WTC11 (cell line): ENCODE measurements around the gene TTC33. TPM values are rescaled to one million over a fixed set of nuclear protein-coding genes. Genes with fewer than 3 reads are reported as not detected.

Source experiments
- ATAC-seq: fragments of 200-7000 bp; cut with Tn5 transposase; 2 replicates; pipeline ENCODE4 v1.10.0; 2021; ENCODE audit warnings: mild to moderate bottlenecking, moderate library complexity
- CTCF ChIA-PET: fragments of 300-600 bp; sonication (Branson Sonifier 250); formaldehyde crosslinking; loops from one replicate; lab custom pipeline; 2021; ENCODE audit warnings: antibody characterized with exemption; lab: Charles Lee
- POLR2A ChIA-PET: fragments of 350-600 bp; sonication (Branson Sonifier 250); formaldehyde crosslinking; loops from one replicate; lab custom pipeline; 2021; ENCODE audit warnings: antibody characterized with exemption; lab: Charles Lee
- DNase-seq: peaks from one replicate; pipeline ENCODE4 v3.0.0; 2021; ENCODE audit warnings: low spot score
- H3K27ac Mint-ChIP-seq: 2 replicates; pipeline ENCODE4 v1.8.0; 2021; ENCODE audit warnings: mixed read lengths
- H3K27me3 Mint-ChIP-seq: 2 replicates; pipeline ENCODE4 v1.8.0; 2021; ENCODE audit warnings: low read depth, mild to moderate bottlenecking, moderate library complexity, mixed read lengths
- H3K36me3 Mint-ChIP-seq: 2 replicates; pipeline ENCODE4 v1.8.0; 2021; ENCODE audit warnings: mixed read lengths
- H3K4me1 Mint-ChIP-seq: 2 replicates; pipeline ENCODE4 v1.8.0; 2022; ENCODE audit warnings: mixed read lengths
- H3K4me3 Mint-ChIP-seq: 2 replicates; pipeline ENCODE4 v1.8.0; 2021; ENCODE audit warnings: mild to moderate bottlenecking, moderate library complexity, mixed read lengths
- H3K9me3 Mint-ChIP-seq: 2 replicates; pipeline ENCODE4 v1.8.0; 2021; ENCODE audit warnings: mixed read lengths
- CREB1 ChIP-seq: sonication (generic); formaldehyde crosslinking; IDR thresholded peaks from 2 replicates; pipeline ENCODE4 v1.8.0; 2023; ENCODE audit warnings: mild to moderate bottlenecking, missing genetic modification reagents
- EMX1 ChIP-seq: fragments of 250-450 bp; sonication (Bioruptor Pico); IDR thresholded peaks from 2 replicates; pipeline ENCODE4 v1.8.0; 2021; ENCODE audit warnings: mild to moderate bottlenecking
- FOXP1 ChIP-seq: sonication (generic); formaldehyde crosslinking; IDR thresholded peaks from 2 replicates; pipeline ENCODE4 v1.8.0; 2022; ENCODE audit warnings: missing genetic modification reagents, mild to moderate bottlenecking, moderate library complexity, borderline replicate concordance
- HMGA2 ChIP-seq: fragments of 250-450 bp; sonication (Bioruptor Pico); IDR thresholded peaks from 2 replicates; pipeline ENCODE4 v1.4.0; 2021; ENCODE audit warnings: mild to moderate bottlenecking, moderate library complexity
- OVOL2 ChIP-seq: fragments of 250-450 bp; sonication (Bioruptor Pico); IDR thresholded peaks from 2 replicates; pipeline ENCODE4 v1.9.0; 2021; ENCODE audit warnings: mild to moderate bottlenecking, borderline replicate concordance
- SOX15 ChIP-seq: fragments of 250-450 bp; sonication (Bioruptor Pico); IDR thresholded peaks from 2 replicates; pipeline ENCODE4 v1.9.0; 2021; ENCODE audit warnings: mild to moderate bottlenecking
- TEAD4 ChIP-seq: sonication (generic); formaldehyde crosslinking; IDR thresholded peaks from 2 replicates; pipeline ENCODE4 v1.8.0; 2022; ENCODE audit warnings: mild to moderate bottlenecking, missing genetic modification reagents
- ZNF121 ChIP-seq: sonication (generic); formaldehyde crosslinking; IDR thresholded peaks from 2 replicates; pipeline ENCODE4 v1.8.0; 2023; ENCODE audit warnings: missing genetic modification reagents
- total RNA-seq: library from RNA; stranded (reverse); gene quantifications from 3 replicates; pipeline ENCODE4 v1.2.3, GENCODE V29; 2021
- TF ChIP-seq, protein P1 (sequence below): sonication (generic); formaldehyde crosslinking; IDR thresholded peaks from 2 replicates; pipeline ENCODE4 v1.8.0; 2023; ENCODE audit warnings: missing genetic modification reagents, mild to moderate bottlenecking, borderline replicate concordance
- TF ChIP-seq, protein P2 (sequence below): sonication (generic); formaldehyde crosslinking; IDR thresholded peaks from 2 replicates; pipeline ENCODE4 v1.8.1; 2023; ENCODE audit warnings: mild to moderate bottlenecking, missing genetic modification reagents
- TF ChIP-seq, protein P3 (sequence below): sonication (generic); formaldehyde crosslinking; IDR thresholded peaks from 2 replicates; pipeline ENCODE4 v1.8.0; 2022; ENCODE audit warnings: mild to moderate bottlenecking, missing genetic modification reagents
- TF ChIP-seq, protein P4 (sequence below): fragments of 250-450 bp; sonication (Bioruptor Pico); conservative IDR thresholded peaks from 2 replicates; pipeline ENCODE4 v1.9.0; 2021; ENCODE audit warnings: mild to moderate bottlenecking
- TF ChIP-seq, protein P5 (sequence below): sonication (generic); formaldehyde crosslinking; IDR thresholded peaks from 2 replicates; pipeline ENCODE4 v1.8.1; 2023; ENCODE audit warnings: mild to moderate bottlenecking, moderate library complexity, missing genetic modification reagents
- TF ChIP-seq, protein P6 (sequence below): fragments of 250-450 bp; sonication (Bioruptor Pico); IDR thresholded peaks from 2 replicates; pipeline ENCODE4 v1.9.0; 2021; ENCODE audit warnings: mild to moderate bottlenecking
- TF ChIP-seq, protein P7 (sequence below): sonication (generic); formaldehyde crosslinking; IDR thresholded peaks from 2 replicates; pipeline ENCODE4 v1.8.1; 2023; ENCODE audit warnings: mild to moderate bottlenecking, missing genetic modification reagents, borderline replicate concordance
- TF ChIP-seq, protein P8 (sequence below): sonication (generic); formaldehyde crosslinking; IDR thresholded peaks from 2 replicates; pipeline ENCODE4 v1.8.0; 2023; ENCODE audit warnings: missing genetic modification reagents
- TF ChIP-seq, protein P9 (sequence below): sonication (generic); formaldehyde crosslinking; IDR thresholded peaks from 2 replicates; pipeline ENCODE4 v1.8.0; 2022; ENCODE audit warnings: mild to moderate bottlenecking, missing genetic modification reagents
- TF ChIP-seq, protein P10 (sequence below): sonication (generic); formaldehyde crosslinking; IDR thresholded peaks from 2 replicates; pipeline ENCODE4 v1.8.1; 2022; ENCODE audit warnings: mild to moderate bottlenecking, moderate library complexity, missing genetic modification reagents

Gene TTC33
- total RNA-seq, 1 experiment from 2014 or later: 9.2 TPM

DNA sequence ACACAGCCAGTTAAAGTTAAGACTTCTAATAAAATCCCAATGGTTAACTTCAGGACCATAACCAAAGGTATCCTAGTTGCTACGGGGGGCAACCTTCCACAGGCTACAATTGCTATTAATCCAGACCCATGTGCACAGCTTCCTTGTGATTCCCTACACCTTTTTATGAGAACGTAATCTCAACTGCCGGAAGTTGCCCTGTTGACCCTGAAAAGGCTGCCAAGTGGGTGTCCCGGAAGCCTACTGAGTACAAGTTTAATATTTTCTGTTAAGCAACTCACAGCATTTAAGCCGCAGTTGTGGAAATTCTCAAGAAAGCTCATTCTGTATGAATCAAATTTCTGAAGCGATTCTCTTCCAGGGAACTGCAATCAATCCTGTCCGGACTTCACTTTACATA lies 124.5 kb downstream of the TTC33 start (continued):
- TF ChIP-seq, protein P1, sequence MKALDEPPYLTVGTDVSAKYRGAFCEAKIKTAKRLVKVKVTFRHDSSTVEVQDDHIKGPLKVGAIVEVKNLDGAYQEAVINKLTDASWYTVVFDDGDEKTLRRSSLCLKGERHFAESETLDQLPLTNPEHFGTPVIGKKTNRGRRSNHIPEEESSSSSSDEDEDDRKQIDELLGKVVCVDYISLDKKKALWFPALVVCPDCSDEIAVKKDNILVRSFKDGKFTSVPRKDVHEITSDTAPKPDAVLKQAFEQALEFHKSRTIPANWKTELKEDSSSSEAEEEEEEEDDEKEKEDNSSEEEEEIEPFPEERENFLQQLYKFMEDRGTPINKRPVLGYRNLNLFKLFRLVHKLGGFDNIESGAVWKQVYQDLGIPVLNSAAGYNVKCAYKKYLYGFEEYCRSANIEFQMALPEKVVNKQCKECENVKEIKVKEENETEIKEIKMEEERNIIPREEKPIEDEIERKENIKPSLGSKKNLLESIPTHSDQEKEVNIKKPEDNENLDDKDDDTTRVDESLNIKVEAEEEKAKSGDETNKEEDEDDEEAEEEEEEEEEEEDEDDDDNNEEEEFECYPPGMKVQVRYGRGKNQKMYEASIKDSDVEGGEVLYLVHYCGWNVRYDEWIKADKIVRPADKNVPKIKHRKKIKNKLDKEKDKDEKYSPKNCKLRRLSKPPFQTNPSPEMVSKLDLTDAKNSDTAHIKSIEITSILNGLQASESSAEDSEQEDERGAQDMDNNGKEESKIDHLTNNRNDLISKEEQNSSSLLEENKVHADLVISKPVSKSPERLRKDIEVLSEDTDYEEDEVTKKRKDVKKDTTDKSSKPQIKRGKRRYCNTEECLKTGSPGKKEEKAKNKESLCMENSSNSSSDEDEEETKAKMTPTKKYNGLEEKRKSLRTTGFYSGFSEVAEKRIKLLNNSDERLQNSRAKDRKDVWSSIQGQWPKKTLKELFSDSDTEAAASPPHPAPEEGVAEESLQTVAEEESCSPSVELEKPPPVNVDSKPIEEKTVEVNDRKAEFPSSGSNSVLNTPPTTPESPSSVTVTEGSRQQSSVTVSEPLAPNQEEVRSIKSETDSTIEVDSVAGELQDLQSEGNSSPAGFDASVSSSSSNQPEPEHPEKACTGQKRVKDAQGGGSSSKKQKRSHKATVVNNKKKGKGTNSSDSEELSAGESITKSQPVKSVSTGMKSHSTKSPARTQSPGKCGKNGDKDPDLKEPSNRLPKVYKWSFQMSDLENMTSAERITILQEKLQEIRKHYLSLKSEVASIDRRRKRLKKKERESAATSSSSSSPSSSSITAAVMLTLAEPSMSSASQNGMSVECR (CRISPR knock-in tag): no peak
- no peak for TF ChIP-seq EMX1
- no peak for TF ChIP-seq HMGA2 (CRISPR knock-in tag)
- TF ChIP-seq OVOL2 (CRISPR knock-in tag): no peak

DNA sequence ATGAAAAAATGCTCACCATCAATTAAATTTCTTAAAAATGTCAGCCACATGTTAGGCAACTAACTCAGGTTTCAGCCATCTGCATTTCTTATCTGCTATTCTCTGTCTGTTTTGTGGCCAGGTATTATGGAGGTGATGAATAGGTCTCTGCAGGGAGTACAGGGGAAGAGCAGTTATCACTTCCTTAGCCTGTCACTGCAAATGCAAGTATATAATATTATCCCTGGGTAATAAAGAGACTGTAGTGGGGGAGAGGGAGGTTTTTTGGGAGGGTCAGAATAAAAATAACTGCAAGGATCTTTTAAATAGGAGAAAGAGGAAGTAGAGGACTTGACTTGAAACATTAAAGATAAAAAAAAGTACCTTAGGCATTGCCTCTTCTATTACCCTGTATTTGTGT lies 125.6 kb downstream of the TTC33 start:
- Mint-ChIP-seq H3K27ac (no peak overlapping the region), H3K4me1 (peaks cover 3% of the 10 kb centered on the region; the same call in 1 of the 2 replicates), H3K9me3 (peaks cover 2% of the 10 kb centered on the region; the same call in 1 of the 2 replicates), H3K4me3 (no peak overlapping the region), H3K36me3 (no peaks in the 10 kb centered on the region), H3K27me3 (no peaks in the 10 kb centered on the region)
- CTCF ChIA-PET: no interaction called here
- no peak for DNase-seq
- ATAC-seq: no peak
- POLR2A ChIA-PET: no interaction called here
- TF ChIP-seq, protein P2, sequence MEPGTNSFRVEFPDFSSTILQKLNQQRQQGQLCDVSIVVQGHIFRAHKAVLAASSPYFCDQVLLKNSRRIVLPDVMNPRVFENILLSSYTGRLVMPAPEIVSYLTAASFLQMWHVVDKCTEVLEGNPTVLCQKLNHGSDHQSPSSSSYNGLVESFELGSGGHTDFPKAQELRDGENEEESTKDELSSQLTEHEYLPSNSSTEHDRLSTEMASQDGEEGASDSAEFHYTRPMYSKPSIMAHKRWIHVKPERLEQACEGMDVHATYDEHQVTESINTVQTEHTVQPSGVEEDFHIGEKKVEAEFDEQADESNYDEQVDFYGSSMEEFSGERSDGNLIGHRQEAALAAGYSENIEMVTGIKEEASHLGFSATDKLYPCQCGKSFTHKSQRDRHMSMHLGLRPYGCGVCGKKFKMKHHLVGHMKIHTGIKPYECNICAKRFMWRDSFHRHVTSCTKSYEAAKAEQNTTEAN (CRISPR knock-in tag): no peak
- TF ChIP-seq, protein P3, sequence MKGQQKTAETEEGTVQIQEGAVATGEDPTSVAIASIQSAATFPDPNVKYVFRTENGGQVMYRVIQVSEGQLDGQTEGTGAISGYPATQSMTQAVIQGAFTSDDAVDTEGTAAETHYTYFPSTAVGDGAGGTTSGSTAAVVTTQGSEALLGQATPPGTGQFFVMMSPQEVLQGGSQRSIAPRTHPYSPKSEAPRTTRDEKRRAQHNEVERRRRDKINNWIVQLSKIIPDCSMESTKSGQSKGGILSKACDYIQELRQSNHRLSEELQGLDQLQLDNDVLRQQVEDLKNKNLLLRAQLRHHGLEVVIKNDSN (CRISPR knock-in tag): no peak
- TF ChIP-seq, protein P4, sequence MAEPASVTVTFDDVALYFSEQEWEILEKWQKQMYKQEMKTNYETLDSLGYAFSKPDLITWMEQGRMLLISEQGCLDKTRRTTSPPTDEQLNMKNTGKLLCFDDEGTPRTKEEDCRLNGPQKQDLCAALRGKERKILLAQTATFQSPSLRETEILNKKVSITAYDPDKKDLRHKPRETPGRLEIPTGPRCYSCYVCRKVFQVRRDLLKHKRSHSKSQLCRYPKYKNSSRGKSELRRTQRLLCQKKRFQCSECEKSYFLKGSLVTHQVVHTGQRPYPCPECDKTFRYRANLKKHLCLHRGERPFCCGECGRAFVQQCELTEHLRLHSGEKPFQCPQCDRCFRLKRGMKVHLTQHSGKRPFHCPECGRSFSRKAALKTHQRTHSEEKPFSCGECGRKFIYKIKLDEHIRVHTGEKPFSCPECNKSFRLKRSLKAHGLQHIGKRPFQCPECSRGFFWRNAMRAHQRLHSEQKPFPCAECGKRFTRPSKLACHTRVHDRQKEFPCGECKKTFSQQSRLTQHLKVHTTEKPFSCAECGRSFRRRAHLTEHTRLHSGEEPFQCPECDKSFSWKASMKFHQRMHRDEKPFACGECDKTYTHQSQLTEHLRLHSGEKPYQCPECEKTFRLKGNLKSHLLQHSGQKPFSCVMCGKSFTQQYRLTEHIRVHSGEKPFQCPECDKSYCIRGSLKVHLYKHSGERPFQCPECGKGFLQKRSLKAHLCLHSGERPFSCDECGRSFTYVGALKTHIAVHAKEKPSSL (CRISPR knock-in tag): no peak
- TF ChIP-seq SOX15 (CRISPR knock-in tag) (no peak), CREB1 (CRISPR knock-in tag) (no peak), FOXP1 (CRISPR knock-in tag) (no peak), OVOL2 (CRISPR knock-in tag) (no peak), TEAD4 (CRISPR knock-in tag) (no peak), ZNF121 (CRISPR knock-in tag) (no peak)
- TF ChIP-seq, protein P5, sequence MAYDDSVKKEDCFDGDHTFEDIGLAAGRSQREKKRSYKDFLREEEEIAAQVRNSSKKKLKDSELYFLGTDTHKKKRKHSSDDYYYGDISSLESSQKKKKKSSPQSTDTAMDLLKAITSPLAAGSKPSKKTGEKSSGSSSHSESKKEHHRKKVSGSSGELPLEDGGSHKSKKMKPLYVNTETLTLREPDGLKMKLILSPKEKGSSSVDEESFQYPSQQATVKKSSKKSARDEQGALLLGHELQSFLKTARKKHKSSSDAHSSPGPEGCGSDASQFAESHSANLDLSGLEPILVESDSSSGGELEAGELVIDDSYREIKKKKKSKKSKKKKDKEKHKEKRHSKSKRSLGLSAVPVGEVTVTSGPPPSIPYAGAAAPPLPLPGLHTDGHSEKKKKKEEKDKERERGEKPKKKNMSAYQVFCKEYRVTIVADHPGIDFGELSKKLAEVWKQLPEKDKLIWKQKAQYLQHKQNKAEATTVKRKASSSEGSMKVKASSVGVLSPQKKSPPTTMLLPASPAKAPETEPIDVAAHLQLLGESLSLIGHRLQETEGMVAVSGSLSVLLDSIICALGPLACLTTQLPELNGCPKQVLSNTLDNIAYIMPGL (CRISPR knock-in tag): no peak
- TF ChIP-seq, protein P6, sequence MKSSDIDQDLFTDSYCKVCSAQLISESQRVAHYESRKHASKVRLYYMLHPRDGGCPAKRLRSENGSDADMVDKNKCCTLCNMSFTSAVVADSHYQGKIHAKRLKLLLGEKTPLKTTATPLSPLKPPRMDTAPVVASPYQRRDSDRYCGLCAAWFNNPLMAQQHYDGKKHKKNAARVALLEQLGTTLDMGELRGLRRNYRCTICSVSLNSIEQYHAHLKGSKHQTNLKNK: no peak
- TF ChIP-seq, protein P7, sequence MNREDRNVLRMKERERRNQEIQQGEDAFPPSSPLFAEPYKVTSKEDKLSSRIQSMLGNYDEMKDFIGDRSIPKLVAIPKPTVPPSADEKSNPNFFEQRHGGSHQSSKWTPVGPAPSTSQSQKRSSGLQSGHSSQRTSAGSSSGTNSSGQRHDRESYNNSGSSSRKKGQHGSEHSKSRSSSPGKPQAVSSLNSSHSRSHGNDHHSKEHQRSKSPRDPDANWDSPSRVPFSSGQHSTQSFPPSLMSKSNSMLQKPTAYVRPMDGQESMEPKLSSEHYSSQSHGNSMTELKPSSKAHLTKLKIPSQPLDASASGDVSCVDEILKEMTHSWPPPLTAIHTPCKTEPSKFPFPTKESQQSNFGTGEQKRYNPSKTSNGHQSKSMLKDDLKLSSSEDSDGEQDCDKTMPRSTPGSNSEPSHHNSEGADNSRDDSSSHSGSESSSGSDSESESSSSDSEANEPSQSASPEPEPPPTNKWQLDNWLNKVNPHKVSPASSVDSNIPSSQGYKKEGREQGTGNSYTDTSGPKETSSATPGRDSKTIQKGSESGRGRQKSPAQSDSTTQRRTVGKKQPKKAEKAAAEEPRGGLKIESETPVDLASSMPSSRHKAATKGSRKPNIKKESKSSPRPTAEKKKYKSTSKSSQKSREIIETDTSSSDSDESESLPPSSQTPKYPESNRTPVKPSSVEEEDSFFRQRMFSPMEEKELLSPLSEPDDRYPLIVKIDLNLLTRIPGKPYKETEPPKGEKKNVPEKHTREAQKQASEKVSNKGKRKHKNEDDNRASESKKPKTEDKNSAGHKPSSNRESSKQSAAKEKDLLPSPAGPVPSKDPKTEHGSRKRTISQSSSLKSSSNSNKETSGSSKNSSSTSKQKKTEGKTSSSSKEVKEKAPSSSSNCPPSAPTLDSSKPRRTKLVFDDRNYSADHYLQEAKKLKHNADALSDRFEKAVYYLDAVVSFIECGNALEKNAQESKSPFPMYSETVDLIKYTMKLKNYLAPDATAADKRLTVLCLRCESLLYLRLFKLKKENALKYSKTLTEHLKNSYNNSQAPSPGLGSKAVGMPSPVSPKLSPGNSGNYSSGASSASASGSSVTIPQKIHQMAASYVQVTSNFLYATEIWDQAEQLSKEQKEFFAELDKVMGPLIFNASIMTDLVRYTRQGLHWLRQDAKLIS (CRISPR knock-in tag): no peak
- TF ChIP-seq, protein P8, sequence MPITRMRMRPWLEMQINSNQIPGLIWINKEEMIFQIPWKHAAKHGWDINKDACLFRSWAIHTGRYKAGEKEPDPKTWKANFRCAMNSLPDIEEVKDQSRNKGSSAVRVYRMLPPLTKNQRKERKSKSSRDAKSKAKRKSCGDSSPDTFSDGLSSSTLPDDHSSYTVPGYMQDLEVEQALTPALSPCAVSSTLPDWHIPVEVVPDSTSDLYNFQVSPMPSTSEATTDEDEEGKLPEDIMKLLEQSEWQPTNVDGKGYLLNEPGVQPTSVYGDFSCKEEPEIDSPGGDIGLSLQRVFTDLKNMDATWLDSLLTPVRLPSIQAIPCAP: no peak
- TF ChIP-seq, protein P9, sequence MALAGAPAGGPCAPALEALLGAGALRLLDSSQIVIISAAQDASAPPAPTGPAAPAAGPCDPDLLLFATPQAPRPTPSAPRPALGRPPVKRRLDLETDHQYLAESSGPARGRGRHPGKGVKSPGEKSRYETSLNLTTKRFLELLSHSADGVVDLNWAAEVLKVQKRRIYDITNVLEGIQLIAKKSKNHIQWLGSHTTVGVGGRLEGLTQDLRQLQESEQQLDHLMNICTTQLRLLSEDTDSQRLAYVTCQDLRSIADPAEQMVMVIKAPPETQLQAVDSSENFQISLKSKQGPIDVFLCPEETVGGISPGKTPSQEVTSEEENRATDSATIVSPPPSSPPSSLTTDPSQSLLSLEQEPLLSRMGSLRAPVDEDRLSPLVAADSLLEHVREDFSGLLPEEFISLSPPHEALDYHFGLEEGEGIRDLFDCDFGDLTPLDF (CRISPR knock-in tag): no peak
- TF ChIP-seq, protein P10, sequence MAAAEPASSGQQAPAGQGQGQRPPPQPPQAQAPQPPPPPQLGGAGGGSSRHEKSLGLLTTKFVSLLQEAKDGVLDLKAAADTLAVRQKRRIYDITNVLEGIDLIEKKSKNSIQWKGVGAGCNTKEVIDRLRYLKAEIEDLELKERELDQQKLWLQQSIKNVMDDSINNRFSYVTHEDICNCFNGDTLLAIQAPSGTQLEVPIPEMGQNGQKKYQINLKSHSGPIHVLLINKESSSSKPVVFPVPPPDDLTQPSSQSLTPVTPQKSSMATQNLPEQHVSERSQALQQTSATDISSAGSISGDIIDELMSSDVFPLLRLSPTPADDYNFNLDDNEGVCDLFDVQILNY: no peak
